Suprapubic skin (tissue), 4 donors: Measurements from ENCODE around the gene FAM120B. TPM values are rescaled to one million over a fixed set of nuclear protein-coding genes. Genes with fewer than 3 reads are reported as not detected.

ENCODE experiments used
- DNase-seq, 2 donors: peaks; one replicate each; pipeline ENCODE4 v3.0.0-alpha.2; 2019; ENCODE audit warnings: low spot score in 2 of 2
- H3K27ac ChIP-seq: fragments of 200-600 bp; sonication (generic); one replicate; pipeline ENCODE4 v1.5.1; 2019
- H3K27me3 ChIP-seq: fragments of 200-600 bp; sonication (generic); one replicate; pipeline ENCODE4 v1.5.1; 2019
- H3K36me3 ChIP-seq: fragments of 200-600 bp; sonication (generic); one replicate; pipeline ENCODE4 v1.5.1; 2019
- H3K4me1 ChIP-seq: fragments of 200-600 bp; sonication (generic); one replicate; pipeline ENCODE4 v1.5.1; 2019
- H3K4me3 ChIP-seq: fragments of 200-600 bp; sonication (generic); one replicate; pipeline ENCODE4 v1.5.1; 2019; ENCODE audit warnings: mild to moderate bottlenecking
- H3K9me3 ChIP-seq: fragments of 200-600 bp; sonication (generic); one replicate; pipeline ENCODE4 v1.5.1; 2019
- CTCF ChIP-seq, 2 donors: fragments of 200-600 bp in 1 of 2; fragments of 450-650 bp in 1 of 2; sonication (generic) in 1 of 2; IDR thresholded peaks; one replicate each; pipeline ENCODE4 v1.5.1; 2016 to 2019; ENCODE audit warnings: antibody characterized with exemption in 2 of 2, mild to moderate bottlenecking in 1 of 2, moderate library complexity in 1 of 2
- EP300 ChIP-seq: sonication (generic); formaldehyde crosslinking; IDR thresholded peaks from one replicate; pipeline ENCODE4 v1.6.1; 2017; ENCODE audit warnings: antibody characterized with exemption
- POLR2A ChIP-seq, 2 donors: fragments of 450-650 bp; IDR thresholded peaks; one replicate each; pipeline ENCODE4 v1.6.1; 2017; ENCODE audit warnings: antibody characterized with exemption in 2 of 2, mild to moderate bottlenecking in 2 of 2, moderate library complexity in 2 of 2
- POLR2AphosphoS5 ChIP-seq, 3 donors: sonication (generic); formaldehyde crosslinking; IDR thresholded peaks; one replicate each; pipeline ENCODE4 v1.6.1; 2017; ENCODE audit warnings: antibody characterized with exemption in 3 of 3
- WGBS: methylation state at CpG from one replicate; pipeline ENCODE4 v1.1.5; 2018; 5-methylcytosine and 5-hydroxymethylcytosine counted together
- total RNA-seq, 4 donors: library from RNA; depleted of rRNA; stranded (reverse); fragments of >200 nt; gene quantifications; one replicate each; pipeline ENCODE4 v1.1.0, GENCODE V29; 2016

The FAM120B gene
- total RNA-seq, 4 donors from 2014 or later, result 19.9 to 55.4 (median 27.6) TPM

GRCh38 chr6:170355661-170356060 is 49.1 kb downstream of the FAM120B start:
- TF ChIP-seq CTCF (IDR thresholded peaks at IDR 0.05) (no peak), POLR2AphosphoS5 (IDR thresholded peaks at IDR 0.05) (no peak), POLR2A (IDR thresholded peaks at IDR 0.05) (no peak), EP300 (no peak)
- WGBS, result 91% methylated on average over 6 of the region's 6 CpGs

GRCh38 chr6:170357812-170358211 is 51.3 kb downstream of the FAM120B start:
- Histone ChIP-seq H3K4me1 (peaks cover 21% of the 10 kb centered on the region), H3K9me3 (no peaks in the 10 kb centered on the region), H3K27me3 (no peaks in the 10 kb centered on the region), H3K4me3 (no peak overlapping the region), H3K27ac (no peak overlapping the region), H3K36me3 (peaks cover 30% of the 10 kb centered on the region)
- 89% methylated on average over 3 of the region's 5 CpGs for WGBS
- TF ChIP-seq POLR2A (IDR thresholded peaks at IDR 0.05) (no peak), EP300 (no peak), CTCF (IDR thresholded peaks at IDR 0.05) (no peak), POLR2AphosphoS5 (IDR thresholded peaks at IDR 0.05) (no peak)
- no peak for DNase-seq

More at GRCh38 chr6:170355661-170356060, 49.1 kb downstream of the FAM120B start:
- Histone ChIP-seq H3K27ac (no peak overlapping the region), H3K36me3 (peaks cover 23% of the 10 kb centered on the region), H3K4me3 (no peak overlapping the region), H3K4me1 (peaks cover 20% of the 10 kb centered on the region), H3K9me3 (no peaks in the 10 kb centered on the region), H3K27me3 (no peaks in the 10 kb centered on the region)
- DNase-seq, result no peak

- peaks cover 21% of the 10 kb centered on the region for H3K4me1 ChIP-seq
- 31% methylated on average over 6 of the region's 6 CpGs for WGBS
- peak overlapping the region; percentile 13 for H3K27ac ChIP-seq
- H3K27me3 ChIP-seq, result no peaks in the 10 kb centered on the region
- TF ChIP-seq CTCF (IDR thresholded peaks at IDR 0.05) (no peak), POLR2AphosphoS5 (IDR thresholded peaks at IDR 0.05) (no peak), EP300 (no peak), POLR2A (IDR thresholded peaks at IDR 0.05) (no peak)
- no peaks in the 10 kb centered on the region for H3K9me3 ChIP-seq
- H3K4me3 ChIP-seq, result no peak overlapping the region
- peaks cover 33% of the 10 kb centered on the region for H3K36me3 ChIP-seq
- DNase-seq, result no peak
These were observed 51.9 kb downstream of the FAM120B start for GRCh38 chr6:170358496-170358895.

GRCh38 chr6:170360476-170360875 is 53.9 kb downstream of the FAM120B start:
- Histone ChIP-seq H3K9me3 (no peaks in the 10 kb centered on the region), H3K27me3 (no peaks in the 10 kb centered on the region), H3K36me3 (peaks cover 35% of the 10 kb centered on the region), H3K27ac (peak overlapping the region; percentile 34), H3K4me3 (no peak overlapping the region), H3K4me1 (peaks cover 31% of the 10 kb centered on the region)
- DNase-seq, result no peak
- 64% methylated on average over 5 of the region's 5 CpGs for WGBS
- TF ChIP-seq CTCF (IDR thresholded peaks at IDR 0.05) (no peak), POLR2A (IDR thresholded peaks at IDR 0.05) (no peak), EP300 (no peak), POLR2AphosphoS5 (IDR thresholded peaks at IDR 0.05) (no peak)

- TF ChIP-seq POLR2A (IDR thresholded peaks at IDR 0.05), result no peak
- H3K27me3 ChIP-seq, result no peaks in the 10 kb centered on the region
- no peak overlapping the region for H3K4me3 ChIP-seq
- peaks cover 40% of the 10 kb centered on the region for H3K4me1 ChIP-seq
- H3K27ac ChIP-seq, result no peak overlapping the region
- no peak for DNase-seq
- no peaks in the 10 kb centered on the region for H3K9me3 ChIP-seq
- H3K36me3 ChIP-seq, result peaks cover 35% of the 10 kb centered on the region
- 97% methylated on average over 3 of the region's 3 CpGs for WGBS
These were observed 54.8 kb downstream of the FAM120B start for GRCh38 chr6:170361335-170361734.

GRCh38 chr6:170362121-170362520 is 55.6 kb downstream of the FAM120B start:
- TF ChIP-seq POLR2AphosphoS5 (IDR thresholded peaks at IDR 0.05) (no peak), POLR2A (IDR thresholded peaks at IDR 0.05) (no peak), EP300 (no peak), CTCF (IDR thresholded peaks at IDR 0.05) (no peak)
- Histone ChIP-seq H3K36me3 (peaks cover 35% of the 10 kb centered on the region), H3K9me3 (no peaks in the 10 kb centered on the region), H3K27ac (no peak overlapping the region), H3K27me3 (no peaks in the 10 kb centered on the region), H3K4me1 (peaks cover 40% of the 10 kb centered on the region), H3K4me3 (no peak overlapping the region)
- whole genome bisulfite sequencing, result 88% methylated on average over 1 of the region's 1 CpG
- DNase-seq, result no peak
